SK-N-SH (cell line): ENCODE results near the gene SNRK. TPM values are rescaled to one million over a fixed set of nuclear protein-coding genes. Genes with fewer than 3 reads are reported as not detected.

Source experiments
- CTCF ChIA-PET: fragments of 300-600, 350-600 bp; formaldehyde crosslinking; extraction: SDS; loops from one replicate; lab custom pipeline; 2021; lab: Yijun Ruan, JAX
- POLR2A ChIA-PET: fragments of 350-600 bp; sonication (Branson Sonifier 250); formaldehyde crosslinking; extraction: SDS; loops from one replicate; lab custom pipeline; 2020; ENCODE audit warnings: antibody characterized with exemption, inconsistent platforms; lab: Yijun Ruan, JAX
- DNase-seq: peaks from one replicate; pipeline ENCODE4 v3.0.0; 2012
- H2AFZ ChIP-seq: fragments of 200-600 bp; sonication (generic); 2 replicates; pipeline ENCODE4 v1.8.1; 2016; ENCODE audit warnings: antibody characterized with exemption, mild to moderate bottlenecking, low read depth
- H3F3A ChIP-seq: fragments of 200-600 bp; sonication (generic); replicated peaks from 2 replicates; pipeline ENCODE3; 2016; ENCODE audit warnings: antibody characterized with exemption, mild to moderate bottlenecking; ENCODE audit not compliant: insufficient read depth
- H3K27ac ChIP-seq, 2 experiments: fragments of 200-500 bp in 1 of 2; fragments of 200-600 bp in 1 of 2; sonication (Bioruptor generic) in 1 of 2; sonication (generic), shearing (Covaris generic) in 1 of 2; 2 replicates each; pipeline versions ENCODE4 v1.5.1 to v1.6.1; 2014 to 2016; ENCODE audit warnings: low read depth in 2 of 2, inconsistent platforms in 1 of 2, low read length in 1 of 2, mild to moderate bottlenecking in 1 of 2, mixed read lengths in 1 of 2
- H3K27me3 ChIP-seq: fragments of 200-600 bp; sonication (generic), shearing (Covaris generic); 2 replicates; pipeline ENCODE4 v1.6.1; 2016; ENCODE audit warnings: mixed run types; ENCODE audit not compliant: insufficient read depth
- H3K36me3 ChIP-seq, 2 experiments: fragments of 200-500 bp in 1 of 2; fragments of 200-600 bp in 1 of 2; sonication (Bioruptor generic) in 1 of 2; sonication (generic) in 1 of 2; replicated peaks in 1 of 2; 2 replicates each; pipeline versions ENCODE3 to v1.5.1; 2014 to 2016; ENCODE audit warnings: low read length in 1 of 2, mild to moderate bottlenecking in 1 of 2; ENCODE audit not compliant: insufficient read depth in 2 of 2, control insufficient read depth in 1 of 2
- H3K4me1 ChIP-seq, 2 experiments: fragments of 200-500 bp in 1 of 2; fragments of 200-600 bp in 1 of 2; sonication (Bioruptor generic) in 1 of 2; sonication (generic), shearing (Covaris generic) in 1 of 2; 2 replicates each; pipeline versions ENCODE4 v1.5.1 to v1.6.1; 2014 to 2016; ENCODE audit warnings: low read depth in 1 of 2, low read length in 1 of 2, mixed run types in 1 of 2; ENCODE audit not compliant: insufficient read depth in 2 of 2, control insufficient read depth in 1 of 2
- H3K4me2 ChIP-seq: fragments of 200-600 bp; sonication (generic), shearing (Covaris generic); 2 replicates; pipeline ENCODE4 v1.6.1; 2017; ENCODE audit warnings: mixed run types
- H3K4me3 ChIP-seq, 2 experiments: fragments of 200-500 bp in 1 of 2; fragments of 200-600 bp in 1 of 2; sonication (Bioruptor generic) in 1 of 2; sonication (generic), shearing (Covaris generic) in 1 of 2; 2 replicates each; pipeline versions ENCODE4 v1.5.1 to v1.8.1; 2014 to 2016; ENCODE audit warnings: low read depth in 2 of 2, inconsistent platforms in 1 of 2, low read length in 1 of 2, mild to moderate bottlenecking in 1 of 2, mixed read lengths in 1 of 2, moderate library complexity in 1 of 2
- H3K79me2 ChIP-seq: fragments of 200-600 bp; sonication (generic); 2 replicates; pipeline ENCODE4 v1.8.1; 2017; ENCODE audit warnings: mild to moderate bottlenecking; ENCODE audit not compliant: insufficient read depth
- H3K9ac ChIP-seq: fragments of 200-600 bp; sonication (generic); 2 replicates; pipeline ENCODE4 v1.6.1; 2017; ENCODE audit warnings: mixed run types
- H3K9me2 ChIP-seq: fragments of 200-600 bp; sonication (generic); 2 replicates; pipeline ENCODE4 v1.6.1; 2017; ENCODE audit warnings: mixed run types
- H3K9me3 ChIP-seq: fragments of 200-600 bp; sonication (generic); 2 replicates; pipeline ENCODE4 v1.6.1; 2017; ENCODE audit warnings: mixed run types, mild to moderate bottlenecking, moderate library complexity
- H4K20me1 ChIP-seq: fragments of 200-600 bp; sonication (generic); 2 replicates; pipeline ENCODE4 v1.6.1; 2017; ENCODE audit warnings: mild to moderate bottlenecking, mixed run types; ENCODE audit not compliant: insufficient read depth
- CTCF ChIP-seq: fragments of 200-600 bp; sonication (generic); IDR thresholded peaks from 2 replicates; pipeline ENCODE4 v1.6.1; 2017; ENCODE audit warnings: antibody characterized with exemption, mild to moderate bottlenecking, moderate library complexity
- ELF1 ChIP-seq: IDR thresholded peaks from 2 replicates; pipeline ENCODE4 v1.4.0; 2012
- FOSL2 ChIP-seq: IDR thresholded peaks from 2 replicates; pipeline ENCODE4 v1.4.0; 2012; ENCODE audit warnings: low read depth, mild to moderate bottlenecking, moderate library complexity, borderline replicate concordance
- GABPA ChIP-seq: IDR thresholded peaks from 2 replicates; pipeline ENCODE4 v1.4.0; 2012; ENCODE audit warnings: low read depth, mild to moderate bottlenecking
- IRF3 ChIP-seq: fragments of 150-350 bp; IDR thresholded peaks from 2 replicates; pipeline ENCODE4 v1.6.1; 2016; ENCODE audit warnings: mild to moderate bottlenecking, low read depth, low read length
- MAX ChIP-seq: IDR thresholded peaks from 2 replicates; pipeline ENCODE4 v1.4.0; 2012; ENCODE audit warnings: low read depth
- MXI1 ChIP-seq: IDR thresholded peaks from 2 replicates; pipeline ENCODE4 v1.6.1; 2012; ENCODE audit warnings: mild to moderate bottlenecking, low read depth, low read length, improper control_type of control experiment
- NFIC ChIP-seq: IDR thresholded peaks from 2 replicates; pipeline ENCODE4 v1.4.0; 2012; ENCODE audit warnings: borderline replicate concordance
- NRF1 ChIP-seq: IDR thresholded peaks from 2 replicates; pipeline ENCODE4 v1.6.1; 2012; ENCODE audit warnings: low read depth, mild to moderate bottlenecking, low read length
- RAD21 ChIP-seq: IDR thresholded peaks from 2 replicates; pipeline ENCODE4 v1.6.1; 2012; ENCODE audit warnings: mild to moderate bottlenecking, low read length
- RCOR1 ChIP-seq: fragments of 150-350 bp; IDR thresholded peaks from 2 replicates; pipeline ENCODE4 v1.6.1; 2017; ENCODE audit warnings: antibody characterized with exemption, low read length
- RFX5 ChIP-seq: IDR thresholded peaks from 2 replicates; pipeline ENCODE4 v1.6.1; 2012; ENCODE audit warnings: mild to moderate bottlenecking, improper control_type of control experiment, low read length
- RXRA ChIP-seq: IDR thresholded peaks from 2 replicates; pipeline ENCODE4 v1.4.0; 2012; ENCODE audit warnings: low read depth, mild to moderate bottlenecking, borderline replicate concordance
- SIN3A ChIP-seq: IDR thresholded peaks from 2 replicates; pipeline ENCODE4 v1.6.1; 2012; ENCODE audit warnings: low read depth, mild to moderate bottlenecking, low read length, moderate library complexity, borderline replicate concordance
- TEAD4 ChIP-seq: IDR thresholded peaks from 2 replicates; pipeline ENCODE4 v1.4.0; 2012; ENCODE audit warnings: mild to moderate bottlenecking, borderline replicate concordance; ENCODE audit not compliant: insufficient read depth
- WGBS: methylation state at CpG from one replicate; pipeline ENCODE4 v1.1.6; 2017; ENCODE audit warnings: low lambda C conversion rate; 5-methylcytosine and 5-hydroxymethylcytosine counted together
- polyA plus RNA-seq, 3 experiments: library from polyadenylated mRNA; depleted of rRNA; stranded (reverse); fragments of >200 nt; gene quantifications; 2 replicates each; pipeline ENCODE4 v1.2.3, GENCODE V29; 2012

Gene SNRK
- polyA plus RNA-seq, 1 of the 3 experiments (the other 2 are of a cell fraction): 3.6 TPM

- Histone ChIP-seq H3F3A (no peaks in the 10 kb centered on the region), H3K4me2 (no peak overlapping the region), H3K36me3 (no peaks in the 10 kb centered on the region), H3K9me3 (no peaks in the 10 kb centered on the region), H3K4me1 (no peaks in the 10 kb centered on the region), H3K4me3 (no peak overlapping the region), H4K20me1 (no peaks in the 10 kb centered on the region), H3K9me2 (no peaks in the 10 kb centered on the region), H3K9ac (no peak overlapping the region), H3K27me3 (no peaks in the 10 kb centered on the region), H3K27ac (no peak overlapping the region), H3K79me2 (no peaks in the 10 kb centered on the region), H2AFZ (no peak overlapping the region)
- WGBS: 64% methylated on average over 3 of the region's 3 CpGs
- no peak for TF ChIP-seq RFX5
- no peak for TF ChIP-seq ELF1
- no peak for TF ChIP-seq MXI1
- TF ChIP-seq RAD21: no peak
- TF ChIP-seq MAX: no peak
- no peak for TF ChIP-seq GABPA
- TF ChIP-seq TEAD4: no peak
- TF ChIP-seq FOSL2: no peak
- no peak for TF ChIP-seq SIN3A
- no peak for TF ChIP-seq CTCF
- TF ChIP-seq NFIC: no peak
- ChIA-PET POLR2A (no interaction called here), CTCF (no interaction called here)
- no peak for DNase-seq
Observed at GRCh38 chr3:43371494-43371893, 85.2 kb downstream of the SNRK start.

GRCh38 chr3:43372007-43372740, 85.8 kb downstream of the SNRK start:
- H4K20me1 ChIP-seq: no peaks in the 10 kb centered on the region
- H3K27ac ChIP-seq: no peak overlapping the region
- no peaks in the 10 kb centered on the region for H3K9me3 ChIP-seq
- H3K4me1 ChIP-seq: no peaks in the 10 kb centered on the region
- H3K9ac ChIP-seq: no peak overlapping the region
- H3K36me3 ChIP-seq: no peaks in the 10 kb centered on the region
- H3K27me3 ChIP-seq: no peaks in the 10 kb centered on the region
- H2AFZ ChIP-seq: no peak overlapping the region
- H3K4me2 ChIP-seq: no peak overlapping the region
- CTCF ChIA-PET: interaction anchor here (1.3 kb wide), 1 partner anchor 211 kb away, joined by 3 read pairs; no protein-coding TSS in a partner anchor
- WGBS: 93% methylated on average over 7 of the region's 10 CpGs
- no peaks in the 10 kb centered on the region for H3K9me2 ChIP-seq
- H3F3A ChIP-seq: no peaks in the 10 kb centered on the region
- no peak for DNase-seq
- no peak for TF ChIP-seq ELF1
- no peak for TF ChIP-seq RXRA
- TF ChIP-seq RCOR1: no peak
- no peak for TF ChIP-seq RFX5
- no peak for TF ChIP-seq NFIC
- TF ChIP-seq NRF1: no peak
- TF ChIP-seq IRF3: no peak
- H3K4me3 ChIP-seq: no peak overlapping the region
- POLR2A ChIA-PET: no interaction called here
- no peaks in the 10 kb centered on the region for H3K79me2 ChIP-seq
